Measurements from ENCODE around the gene FAM149A.

Gene FAM149A

DNA sequence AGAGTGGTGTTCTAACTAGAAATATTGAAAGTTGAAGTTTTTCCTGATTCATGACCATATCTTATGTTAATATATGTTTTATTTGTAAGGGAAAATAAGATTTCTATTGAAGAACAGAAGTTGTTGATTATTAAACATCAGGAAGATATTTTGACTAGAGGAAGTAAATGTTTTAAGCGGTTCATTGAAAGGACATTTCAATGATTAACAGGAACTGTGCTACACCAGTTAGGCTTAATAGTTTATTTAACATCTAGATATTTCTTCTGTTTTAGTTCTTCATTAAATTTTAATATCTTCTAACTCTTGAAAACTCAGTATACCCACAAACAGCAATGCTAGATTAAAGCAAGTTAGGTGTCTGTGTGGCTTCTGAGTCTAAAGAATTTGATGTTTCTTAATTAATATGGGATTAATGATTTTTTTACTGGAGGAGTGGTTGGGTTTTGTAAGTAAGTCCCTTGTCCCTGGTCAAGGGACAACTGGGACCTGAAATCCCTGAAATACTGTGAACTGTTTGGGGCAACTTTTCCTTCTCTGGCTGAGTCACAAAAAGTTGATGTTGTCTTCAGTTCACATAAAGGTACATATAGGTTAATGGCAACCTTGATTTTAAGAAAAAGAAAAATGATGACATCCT lies 44.0 kb downstream of the FAM149A start:
- Histone ChIP-seq H3K4ac (ENCODE audit: low read depth in 1 of 2, low read length in 2 of 2) (no peak overlapping the region), H2AFZ (ENCODE audit: low read depth, low read length) (no peak overlapping the region), H3K27me3 (ENCODE audit: control insufficient read depth in 1 of 2, insufficient read depth in 1 of 2, low read length in 2 of 2) (no peaks in the 10 kb centered on the region), H2BK12ac (ENCODE audit: low read length in 2 of 2) (no peak overlapping the region), H3K4me3 (ENCODE audit: insufficient read depth in 1 of 2, low read depth in 1 of 2, low read length in 2 of 2) (no peak overlapping the region), H3K14ac (ENCODE audit: low read length in 2 of 2) (no peak overlapping the region), H3K27ac (ENCODE audit: low read length, poor library complexity, severe bottlenecking) (no peak overlapping the region), H2BK15ac (ENCODE audit: low read depth, poor library complexity, severe bottlenecking) (no peak overlapping the region), H3K36me3 (ENCODE audit: control insufficient read depth in 1 of 2, insufficient read depth in 2 of 2, low read depth in 1 of 2, low read length in 2 of 2) (peaks cover 0 to 7% of the 10 kb centered on the region in 2 experiments), H3K23ac (ENCODE audit: low read length in 2 of 2) (no peak overlapping the region), H3K4me2 (ENCODE audit: low read length, poor library complexity, severe bottlenecking) (peak overlapping the region; percentile 10), H3K18ac (ENCODE audit: low read depth in 1 of 2, low read length in 2 of 2) (no peak overlapping the region), H3K4me1 (ENCODE audit: control insufficient read depth, insufficient read depth, low read depth, low read length) (peaks cover 20% of the 10 kb centered on the region), H3K79me1 (replicated peaks; ENCODE audit: low read length, poor library complexity, severe bottlenecking) (no peaks in the 10 kb centered on the region), H3K9ac (ENCODE audit: low read length) (no peak overlapping the region), H4K8ac (ENCODE audit: low read length) (no peak overlapping the region), H2BK120ac (ENCODE audit: low read depth, low read length) (no peak overlapping the region), H4K91ac (ENCODE audit: low read length) (no peak overlapping the region), H3K9me3 (ENCODE audit: control insufficient read depth, low read length) (no peaks in the 10 kb centered on the region), H2BK5ac (ENCODE audit: low read depth, low read length, poor library complexity, severe bottlenecking) (no peak overlapping the region), H2AK5ac (ENCODE audit: low read length, severe bottlenecking) (no peak overlapping the region)
- 100% methylated on average over 1 of the region's 1 CpG for WGBS
- DNase-seq, result no peak

DNA sequence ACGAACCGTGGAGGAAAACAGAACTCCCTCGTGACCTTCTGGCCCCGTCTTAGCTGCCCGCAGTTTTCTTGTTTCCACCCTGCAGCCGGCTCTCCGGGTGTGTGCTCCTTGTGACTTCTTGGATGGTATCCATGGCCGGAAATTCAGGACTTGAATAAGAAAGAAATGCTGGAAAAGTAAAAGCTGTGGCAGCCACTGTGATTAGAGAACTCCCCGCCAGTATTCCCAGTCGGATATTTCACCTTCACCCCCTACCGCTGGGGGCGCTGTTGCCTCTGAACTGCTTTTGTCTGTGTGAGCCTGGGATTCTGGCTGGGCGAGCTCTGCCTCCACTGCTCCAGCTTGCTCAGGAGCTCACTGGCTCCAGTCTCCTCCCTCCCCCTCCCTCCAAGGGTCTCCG lies 45.4 kb downstream of the FAM149A start:
- Histone ChIP-seq H2AFZ (ENCODE audit: low read depth, low read length) (no peak overlapping the region), H3K4me3 (ENCODE audit: insufficient read depth in 1 of 2, low read depth in 1 of 2, low read length in 2 of 2) (peak overlapping the region in 1 of 2 experiments; percentile 70), H3K4me1 (ENCODE audit: control insufficient read depth, insufficient read depth, low read depth, low read length) (peaks cover 13% of the 10 kb centered on the region), H3K79me1 (replicated peaks; ENCODE audit: low read length, poor library complexity, severe bottlenecking) (no peaks in the 10 kb centered on the region), H2BK15ac (ENCODE audit: low read depth, poor library complexity, severe bottlenecking) (no peak overlapping the region), H3K9me3 (ENCODE audit: control insufficient read depth, low read length) (no peaks in the 10 kb centered on the region), H3K14ac (ENCODE audit: low read length in 2 of 2) (no peak overlapping the region), H2AK5ac (ENCODE audit: low read length, severe bottlenecking) (peak overlapping the region; percentile 17), H4K91ac (ENCODE audit: low read length) (no peak overlapping the region), H3K36me3 (ENCODE audit: control insufficient read depth in 1 of 2, insufficient read depth in 2 of 2, low read depth in 1 of 2, low read length in 2 of 2) (peaks cover 3 to 14% of the 10 kb centered on the region in 2 experiments), H2BK5ac (ENCODE audit: low read depth, low read length, poor library complexity, severe bottlenecking) (no peak overlapping the region), H3K23ac (ENCODE audit: low read length in 2 of 2) (no peak overlapping the region), H3K4me2 (ENCODE audit: low read length, poor library complexity, severe bottlenecking) (no peak overlapping the region), H4K8ac (ENCODE audit: low read length) (no peak overlapping the region), H3K27me3 (ENCODE audit: control insufficient read depth in 1 of 2, insufficient read depth in 1 of 2, low read length in 2 of 2) (no peaks in the 10 kb centered on the region), H3K9ac (ENCODE audit: low read length) (peak overlapping the region; percentile 85), H2BK12ac (ENCODE audit: low read length in 2 of 2) (no peak overlapping the region), H3K18ac (ENCODE audit: low read depth in 1 of 2, low read length in 2 of 2) (no peak overlapping the region), H3K4ac (ENCODE audit: low read depth in 1 of 2, low read length in 2 of 2) (no peak overlapping the region), H2BK120ac (ENCODE audit: low read depth, low read length) (no peak overlapping the region), H3K27ac (ENCODE audit: low read length, poor library complexity, severe bottlenecking) (no peak overlapping the region)
- WGBS, result 76% methylated on average over 13 of the region's 14 CpGs
- no peak for DNase-seq

DNA sequence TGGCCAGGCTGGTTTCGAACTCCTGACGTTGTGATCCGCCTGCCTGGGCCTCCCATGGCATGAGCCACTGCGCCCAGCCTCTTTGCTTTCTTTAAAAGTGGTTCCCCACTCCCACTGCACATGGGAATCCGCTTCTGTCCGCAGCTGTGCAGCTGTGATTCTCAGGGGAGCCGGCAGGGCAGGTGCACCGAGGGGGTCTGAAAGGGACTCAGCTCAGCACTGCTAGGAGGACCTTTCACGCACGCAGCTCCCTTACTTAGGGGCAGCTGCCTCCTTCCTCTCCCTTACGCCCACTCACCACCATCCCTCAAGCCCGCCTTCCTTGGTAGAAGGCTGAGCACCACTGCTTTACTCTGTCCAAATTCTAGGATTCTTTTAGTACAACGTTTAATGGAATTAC lies 46.4 kb downstream of the FAM149A start:
- no peak overlapping the region for H4K8ac ChIP-seq (ENCODE audit: low read length)
- H3K23ac ChIP-seq (ENCODE audit: low read length in 2 of 2), result no peak overlapping the region
- no peak overlapping the region for H3K18ac ChIP-seq (ENCODE audit: low read depth in 1 of 2, low read length in 2 of 2)
- H4K91ac ChIP-seq (ENCODE audit: low read length), result no peak overlapping the region
- H2BK15ac ChIP-seq (ENCODE audit: low read depth, poor library complexity, severe bottlenecking), result no peak overlapping the region
- no peak overlapping the region for H2AFZ ChIP-seq (ENCODE audit: low read depth, low read length)
- no peak overlapping the region for H2BK120ac ChIP-seq (ENCODE audit: low read depth, low read length)
- H3K79me1 ChIP-seq (replicated peaks; ENCODE audit: low read length, poor library complexity, severe bottlenecking), result no peaks in the 10 kb centered on the region
- H2AK5ac ChIP-seq (ENCODE audit: low read length, severe bottlenecking), result no peak overlapping the region
- H3K9ac ChIP-seq (ENCODE audit: low read length), result no peak overlapping the region
- no peaks in the 10 kb centered on the region for H3K9me3 ChIP-seq (ENCODE audit: control insufficient read depth, low read length)
- H2BK5ac ChIP-seq (ENCODE audit: low read depth, low read length, poor library complexity, severe bottlenecking), result no peak overlapping the region
- no peaks in the 10 kb centered on the region for H3K27me3 ChIP-seq (ENCODE audit: control insufficient read depth in 1 of 2, insufficient read depth in 1 of 2, low read length in 2 of 2)
- no peak overlapping the region for H3K4me3 ChIP-seq (ENCODE audit: insufficient read depth in 1 of 2, low read depth in 1 of 2, low read length in 2 of 2)
- no peak for DNase-seq
- peaks cover 9% of the 10 kb centered on the region for H3K4me1 ChIP-seq (ENCODE audit: control insufficient read depth, insufficient read depth, low read depth, low read length)
- H3K36me3 ChIP-seq (ENCODE audit: control insufficient read depth in 1 of 2, insufficient read depth in 2 of 2, low read depth in 1 of 2, low read length in 2 of 2), result peaks cover 3 to 14% of the 10 kb centered on the region in 2 experiments
- H3K27ac ChIP-seq (ENCODE audit: low read length, poor library complexity, severe bottlenecking), result no peak overlapping the region
- H3K14ac ChIP-seq (ENCODE audit: low read length in 2 of 2), result no peak overlapping the region
- no peak overlapping the region for H2BK12ac ChIP-seq (ENCODE audit: low read length in 2 of 2)
- H3K4me2 ChIP-seq (ENCODE audit: low read length, poor library complexity, severe bottlenecking), result no peak overlapping the region
- H3K4ac ChIP-seq (ENCODE audit: low read depth in 1 of 2, low read length in 2 of 2), result no peak overlapping the region
- 95% methylated on average over 13 of the region's 13 CpGs for WGBS

DNA sequence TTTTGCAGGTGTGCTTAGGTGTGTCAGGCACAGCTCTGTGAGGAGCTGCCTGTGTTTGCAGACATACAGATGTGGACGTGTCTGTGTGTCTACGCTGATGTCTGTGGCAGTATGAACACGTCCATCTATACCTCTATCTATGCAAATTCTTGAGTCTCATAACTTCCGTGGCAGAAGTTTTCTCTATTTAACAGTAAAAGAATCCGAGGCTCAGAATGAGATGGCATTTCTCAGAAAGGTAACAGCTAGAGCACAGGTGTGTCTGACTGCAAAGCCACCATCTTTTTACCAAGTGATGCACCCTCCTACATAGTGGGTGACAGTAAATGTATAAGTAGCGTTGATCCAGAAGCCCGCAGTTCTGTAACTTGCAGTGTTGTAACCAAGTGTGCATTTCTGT lies 47.0 kb downstream of the FAM149A start:
- no peak overlapping the region for H2AK5ac ChIP-seq (ENCODE audit: low read length, severe bottlenecking)
- 93% methylated on average over 7 of the region's 7 CpGs for WGBS
- peaks cover 3 to 14% of the 10 kb centered on the region in 2 experiments for H3K36me3 ChIP-seq (ENCODE audit: control insufficient read depth in 1 of 2, insufficient read depth in 2 of 2, low read depth in 1 of 2, low read length in 2 of 2)
- no peak overlapping the region for H3K14ac ChIP-seq (ENCODE audit: low read length in 2 of 2)
- no peak for DNase-seq
- H4K8ac ChIP-seq (ENCODE audit: low read length), result no peak overlapping the region
- H2AFZ ChIP-seq (ENCODE audit: low read depth, low read length), result no peak overlapping the region
- H3K4ac ChIP-seq (ENCODE audit: low read depth in 1 of 2, low read length in 2 of 2), result no peak overlapping the region
- H3K27ac ChIP-seq (ENCODE audit: low read length, poor library complexity, severe bottlenecking), result no peak overlapping the region
- no peak overlapping the region for H2BK12ac ChIP-seq (ENCODE audit: low read length in 2 of 2)
- no peaks in the 10 kb centered on the region for H3K9me3 ChIP-seq (ENCODE audit: control insufficient read depth, low read length)
- H2BK120ac ChIP-seq (ENCODE audit: low read depth, low read length), result no peak overlapping the region
- H3K27me3 ChIP-seq (ENCODE audit: control insufficient read depth in 1 of 2, insufficient read depth in 1 of 2, low read length in 2 of 2), result no peaks in the 10 kb centered on the region
- no peak overlapping the region for H3K9ac ChIP-seq (ENCODE audit: low read length)
- no peak overlapping the region for H3K23ac ChIP-seq (ENCODE audit: low read length in 2 of 2)
- H3K4me3 ChIP-seq (ENCODE audit: insufficient read depth in 1 of 2, low read depth in 1 of 2, low read length in 2 of 2), result no peak overlapping the region
- no peak overlapping the region for H3K18ac ChIP-seq (ENCODE audit: low read depth in 1 of 2, low read length in 2 of 2)
- no peaks in the 10 kb centered on the region for H3K79me1 ChIP-seq (replicated peaks; ENCODE audit: low read length, poor library complexity, severe bottlenecking)
- no peak overlapping the region for H2BK15ac ChIP-seq (ENCODE audit: low read depth, poor library complexity, severe bottlenecking)
- no peak overlapping the region for H2BK5ac ChIP-seq (ENCODE audit: low read depth, low read length, poor library complexity, severe bottlenecking)
- no peak overlapping the region for H3K4me2 ChIP-seq (ENCODE audit: low read length, poor library complexity, severe bottlenecking)
- no peak overlapping the region for H4K91ac ChIP-seq (ENCODE audit: low read length)
- H3K4me1 ChIP-seq (ENCODE audit: control insufficient read depth, insufficient read depth, low read depth, low read length), result peaks cover 7% of the 10 kb centered on the region
